Fibroblast of lung (primary cell): ENCODE results near the gene RCOR1. TPM values are rescaled to one million over a fixed set of nuclear protein-coding genes. Genes with fewer than 3 reads are reported as not detected.
"Not testable (repeated sequence)": the region's sequence is repeated elsewhere in the genome, so short reads cannot be mapped to it uniquely, and the experiment has no call there.

Experiments
- DNase-seq, 2 donors: peaks; one replicate each; pipeline versions ENCODE4 v3.0.0 to v3.0.0-alpha.2; 2010; ENCODE audit warnings: low read depth in 2 of 2
- H2AFZ ChIP-seq: 2 replicates; pipeline ENCODE4 v1.5.1; 2012; ENCODE audit warnings: low read length, control low read depth, inconsistent platforms
- H3K27ac ChIP-seq: 2 replicates; pipeline ENCODE4 v1.5.1; 2011; ENCODE audit warnings: low read length, control low read depth; ENCODE audit not compliant: insufficient read depth
- H3K27me3 ChIP-seq: 2 replicates; pipeline ENCODE4 v1.5.1; 2011; ENCODE audit warnings: mild to moderate bottlenecking, low read length; ENCODE audit not compliant: control insufficient read depth, insufficient read depth
- H3K36me3 ChIP-seq: 2 replicates; pipeline ENCODE4 v1.5.1; 2011; ENCODE audit warnings: low read length; ENCODE audit not compliant: control insufficient read depth, insufficient read depth
- H3K4me1 ChIP-seq: 2 replicates; pipeline ENCODE4 v1.5.1; 2011; ENCODE audit warnings: low read length; ENCODE audit not compliant: control insufficient read depth, insufficient read depth; ENCODE audit errors: extremely low read depth
- H3K4me2 ChIP-seq: 2 replicates; pipeline ENCODE4 v1.5.1; 2011; ENCODE audit warnings: low read length, control low read depth; ENCODE audit not compliant: insufficient read depth; ENCODE audit errors: extremely low read depth
- H3K4me3 ChIP-seq, 4 experiments: fragments of 200-600 bp in 1 of 4; sonication (generic) in 1 of 4; replicated peaks in 1 of 4; 2 replicates each; pipeline ENCODE4 v1.5.1; 2011 to 2016; ENCODE audit warnings: low read length in 4 of 4, low read depth in 3 of 4, mild to moderate bottlenecking in 3 of 4, control low read depth in 2 of 4, inconsistent platforms in 1 of 4, mixed read lengths in 1 of 4; ENCODE audit not compliant: insufficient read depth in 1 of 4; ENCODE audit errors: control extremely low read depth in 1 of 4
- H3K79me2 ChIP-seq: 2 replicates; pipeline ENCODE4 v1.5.1; 2012; ENCODE audit warnings: mild to moderate bottlenecking, low read length, inconsistent platforms; ENCODE audit not compliant: control insufficient read depth, insufficient read depth
- H3K9ac ChIP-seq: 2 replicates; pipeline ENCODE4 v1.5.1; 2011; ENCODE audit warnings: mild to moderate bottlenecking, low read length, control low read depth; ENCODE audit not compliant: insufficient read depth
- H3K9me3 ChIP-seq: 2 replicates; pipeline ENCODE4 v1.5.1; 2012; ENCODE audit warnings: low read depth, low read length; ENCODE audit not compliant: control insufficient read depth, insufficient read depth
- H4K20me1 ChIP-seq: 2 replicates; pipeline ENCODE4 v1.5.1; 2011; ENCODE audit warnings: low read length; ENCODE audit not compliant: control insufficient read depth, insufficient read depth; ENCODE audit errors: extremely low read depth
- CTCF ChIP-seq, 2 donors: IDR thresholded peaks in 1 of 2; conservative IDR thresholded peaks in 1 of 2; 1 replicate in 1 of 2; 2 replicates in 1 of 2; pipeline ENCODE4 v1.5.1; 2011 to 2012; ENCODE audit warnings: low read length in 2 of 2, control low read depth in 1 of 2, inconsistent platforms in 1 of 2, low read depth in 1 of 2, mild to moderate bottlenecking in 1 of 2
- EZH2 ChIP-seq: IDR thresholded peaks from 2 replicates; pipeline ENCODE4 v1.5.1; 2012; ENCODE audit warnings: low read length, control low read depth, mild to moderate bottlenecking; ENCODE audit errors: missing control alignments
- polyA plus RNA-seq, 2 donors: library from polyadenylated mRNA; depleted of rRNA in 1 of 2; stranded (reverse) in 1 of 2; unstranded in 1 of 2; fragments of >200 nt; gene quantifications; 2 replicates each; pipeline ENCODE4 v1.2.1, GENCODE V29; 2011 to 2012; ENCODE audit warnings: missing spikeins in 1 of 2
- total RNA-seq: library from RNA; depleted of rRNA; stranded (reverse); fragments of >200 nt; gene quantifications from 2 replicates; pipeline ENCODE4 v1.2.1, GENCODE V29; 2014

The RCOR1 gene
- total and polyA plus RNA-seq, 2 donors (not counting 1 experiment from before 2014, with no cell fraction given) = 11.4 to 19.6 TPM

- TF ChIP-seq EZH2 = no peak
- no peak for TF ChIP-seq CTCF (conservative IDR thresholded peaks at IDR 0.05 in 1 of 2, IDR thresholded peaks at IDR 0.05 in 1 of 2; ENCODE audit: low read depth in 1 of 2, low read length in 2 of 2)
- H3K4me2 ChIP-seq = no peak overlapping the region
- peak overlapping the region; percentile 27 for H2AFZ ChIP-seq
- H3K9me3 ChIP-seq = no peaks in the 10 kb centered on the region
- no peaks in the 10 kb centered on the region for H3K4me1 ChIP-seq
- H3K79me2 ChIP-seq = no peaks in the 10 kb centered on the region
- DNase-seq = peak in 1 of 2 donors; percentile 77
- no peaks in the 10 kb centered on the region for H4K20me1 ChIP-seq
- H3K27ac ChIP-seq = no peak overlapping the region
- H3K36me3 ChIP-seq = no peaks in the 10 kb centered on the region
- H3K4me3 ChIP-seq = peak overlapping the region in 1 of 4 experiments; percentile 20
- peaks cover 5% of the 10 kb centered on the region for H3K27me3 ChIP-seq
- H3K9ac ChIP-seq = no peak overlapping the region
Observed at GRCh38 chr14:102545461-102546265, 46.8 kb upstream of the RCOR1 start.

- Histone ChIP-seq H3K4me2 (no peak overlapping the region), H3K27me3 (peaks cover 5% of the 10 kb centered on the region), H3K9ac (no peak overlapping the region), H3K27ac (no peak overlapping the region), H2AFZ (no peak overlapping the region), H3K36me3 (no peaks in the 10 kb centered on the region), H3K4me3 (no peak overlapping the region), H4K20me1 (no peaks in the 10 kb centered on the region), H3K4me1 (no peaks in the 10 kb centered on the region), H3K9me3 (no peaks in the 10 kb centered on the region), H3K79me2 (no peaks in the 10 kb centered on the region)
- TF ChIP-seq EZH2 (no peak), CTCF (conservative IDR thresholded peaks at IDR 0.05 in 1 of 2, IDR thresholded peaks at IDR 0.05 in 1 of 2; ENCODE audit: low read depth in 1 of 2, low read length in 2 of 2) (no peak)
- no peak for DNase-seq
Observed at GRCh38 chr14:102548616-102549240, 43.7 kb upstream of the RCOR1 start.

- not testable (repeated sequence) for H3K27me3 ChIP-seq, H2AFZ ChIP-seq, H3K4me1 ChIP-seq, H3K27ac ChIP-seq, DNase-seq, H3K4me3 ChIP-seq, H3K9ac ChIP-seq, H3K9me3 ChIP-seq, H3K36me3 ChIP-seq, H4K20me1 ChIP-seq, H3K79me2 ChIP-seq, H3K4me2 ChIP-seq
Observed at GRCh38 chr14:102550927-102551401, 41.5 kb upstream of the RCOR1 start.
